ENCODE measurements around the gene LTBP1.

The LTBP1 gene

GRCh38 chr2:33121925-33122324, 175.2 kb downstream of the LTBP1 start:
- Histone ChIP-seq H3K4me2 (ENCODE audit: low read length) (no peak overlapping the region), H2BK12ac (ENCODE audit: low read length) (no peak overlapping the region), H3K18ac (ENCODE audit: low read length) (no peak overlapping the region), H2AFZ (ENCODE audit: insufficient read depth, low read length, poor library complexity) (no peak overlapping the region), H2BK5ac (ENCODE audit: low read depth, low read length, poor library complexity) (no peak overlapping the region), H4K12ac (ENCODE audit: low read depth, low read length) (no peak overlapping the region), H3K4me1 (ENCODE audit: control insufficient read depth in 1 of 2, insufficient read depth in 2 of 2, low read length in 2 of 2) (no peaks in the 10 kb centered on the region), H3K23ac (ENCODE audit: low read length) (no peak overlapping the region), H3K27me3 (ENCODE audit: insufficient read depth, low read length) (no peaks in the 10 kb centered on the region), H2BK120ac (ENCODE audit: insufficient read depth, low read length, poor library complexity) (no peak overlapping the region), H4K91ac (ENCODE audit: low read depth, low read length) (no peak overlapping the region), H3K9me3 (ENCODE audit: insufficient read depth, low read depth, low read length) (no peaks in the 10 kb centered on the region), H3K27ac (ENCODE audit: low read depth, low read length) (no peak overlapping the region), H4K8ac (ENCODE audit: low read depth, low read length) (no peak overlapping the region), H3K14ac (ENCODE audit: low read length) (no peak overlapping the region), H3K79me1 (ENCODE audit: low read length) (no peaks in the 10 kb centered on the region), H3K9ac (ENCODE audit: low read length) (no peak overlapping the region), H3K36me3 (ENCODE audit: control insufficient read depth in 1 of 2, insufficient read depth in 2 of 2, low read length in 2 of 2) (no peaks in the 10 kb centered on the region), H3K79me2 (ENCODE audit: control insufficient read depth, insufficient read depth, low read length, poor library complexity) (no peaks in the 10 kb centered on the region), H3K4ac (ENCODE audit: low read depth, low read length) (no peak overlapping the region), H3K4me3 (ENCODE audit: low read depth, low read length) (no peak overlapping the region), H2AK5ac (ENCODE audit: low read length) (no peak overlapping the region)
- DNase-seq = no peak
- no CpG with 5 or more reads among the region's 10 CpGs for WGBS (ENCODE audit: extremely low coverage, insufficient coverage, insufficient read length)

- Histone ChIP-seq H2AK5ac (ENCODE audit: low read length) (no peak overlapping the region), H3K23ac (ENCODE audit: low read length) (no peak overlapping the region), H3K79me2 (ENCODE audit: control insufficient read depth, insufficient read depth, low read length, poor library complexity) (no peaks in the 10 kb centered on the region), H3K27ac (ENCODE audit: low read depth, low read length) (no peak overlapping the region), H2AFZ (ENCODE audit: insufficient read depth, low read length, poor library complexity) (no peak overlapping the region), H3K9ac (ENCODE audit: low read length) (no peak overlapping the region), H2BK12ac (ENCODE audit: low read length) (no peak overlapping the region), H4K8ac (ENCODE audit: low read depth, low read length) (no peak overlapping the region), H3K9me3 (ENCODE audit: insufficient read depth, low read depth, low read length) (no peaks in the 10 kb centered on the region), H2BK120ac (ENCODE audit: insufficient read depth, low read length, poor library complexity) (no peak overlapping the region), H2BK5ac (ENCODE audit: low read depth, low read length, poor library complexity) (no peak overlapping the region), H3K27me3 (ENCODE audit: insufficient read depth, low read length) (no peaks in the 10 kb centered on the region), H3K14ac (ENCODE audit: low read length) (no peak overlapping the region), H4K12ac (ENCODE audit: low read depth, low read length) (no peak overlapping the region), H4K91ac (ENCODE audit: low read depth, low read length) (no peak overlapping the region), H3K79me1 (ENCODE audit: low read length) (no peaks in the 10 kb centered on the region), H3K4me2 (ENCODE audit: low read length) (no peak overlapping the region), H3K36me3 (ENCODE audit: control insufficient read depth in 1 of 2, insufficient read depth in 2 of 2, low read length in 2 of 2) (no peaks in the 10 kb centered on the region), H3K4me1 (ENCODE audit: control insufficient read depth in 1 of 2, insufficient read depth in 2 of 2, low read length in 2 of 2) (no peaks in the 10 kb centered on the region), H3K4me3 (ENCODE audit: low read depth, low read length) (no peak overlapping the region), H3K18ac (ENCODE audit: low read length) (no peak overlapping the region), H3K4ac (ENCODE audit: low read depth, low read length) (no peak overlapping the region)
- DNase-seq = peak in 1 of 2 donors; percentile 24
- no CpG with 5 or more reads among the region's 3 CpGs for WGBS (ENCODE audit: extremely low coverage, insufficient coverage, insufficient read length)
Observed at GRCh38 chr2:33122726-33123125, 176.0 kb downstream of the LTBP1 start.

- Histone ChIP-seq H3K23ac (ENCODE audit: low read length) (no peak overlapping the region), H3K4me3 (ENCODE audit: low read depth, low read length) (no peak overlapping the region), H2BK12ac (ENCODE audit: low read length) (no peak overlapping the region), H3K14ac (ENCODE audit: low read length) (no peak overlapping the region), H2AK5ac (ENCODE audit: low read length) (no peak overlapping the region), H3K18ac (ENCODE audit: low read length) (no peak overlapping the region), H3K4ac (ENCODE audit: low read depth, low read length) (no peak overlapping the region), H3K36me3 (ENCODE audit: control insufficient read depth in 1 of 2, insufficient read depth in 2 of 2, low read length in 2 of 2) (no peaks in the 10 kb centered on the region), H3K4me2 (ENCODE audit: low read length) (no peak overlapping the region), H3K27ac (ENCODE audit: low read depth, low read length) (no peak overlapping the region), H3K79me2 (ENCODE audit: control insufficient read depth, insufficient read depth, low read length, poor library complexity) (no peaks in the 10 kb centered on the region), H4K12ac (ENCODE audit: low read depth, low read length) (no peak overlapping the region), H2BK5ac (ENCODE audit: low read depth, low read length, poor library complexity) (no peak overlapping the region), H4K8ac (ENCODE audit: low read depth, low read length) (no peak overlapping the region), H2AFZ (ENCODE audit: insufficient read depth, low read length, poor library complexity) (no peak overlapping the region), H3K79me1 (ENCODE audit: low read length) (no peaks in the 10 kb centered on the region), H2BK120ac (ENCODE audit: insufficient read depth, low read length, poor library complexity) (no peak overlapping the region), H3K4me1 (ENCODE audit: control insufficient read depth in 1 of 2, insufficient read depth in 2 of 2, low read length in 2 of 2) (no peaks in the 10 kb centered on the region), H3K9ac (ENCODE audit: low read length) (no peak overlapping the region), H3K9me3 (ENCODE audit: insufficient read depth, low read depth, low read length) (no peaks in the 10 kb centered on the region), H4K91ac (ENCODE audit: low read depth, low read length) (no peak overlapping the region), H3K27me3 (ENCODE audit: insufficient read depth, low read length) (no peaks in the 10 kb centered on the region)
- peak; percentile 61 to 93 for DNase-seq
Observed at GRCh38 chr2:33123216-33123615, 176.5 kb downstream of the LTBP1 start.

- peaks cover 6 to 7% of the 10 kb centered on the region in 2 experiments for H3K4me1 ChIP-seq (ENCODE audit: control insufficient read depth in 1 of 2, insufficient read depth in 2 of 2, low read length in 2 of 2)
- H3K36me3 ChIP-seq (ENCODE audit: control insufficient read depth in 1 of 2, insufficient read depth in 2 of 2, low read length in 2 of 2) = no peaks in the 10 kb centered on the region
- H3K79me1 ChIP-seq (ENCODE audit: low read length) = peaks cover 7% of the 10 kb centered on the region
- no peak overlapping the region for H4K12ac ChIP-seq (ENCODE audit: low read depth, low read length)
- H3K9me3 ChIP-seq (ENCODE audit: insufficient read depth, low read depth, low read length) = no peaks in the 10 kb centered on the region
- no peak overlapping the region for H3K27ac ChIP-seq (ENCODE audit: low read depth, low read length)
- H3K18ac ChIP-seq (ENCODE audit: low read length) = no peak overlapping the region
- H3K4ac ChIP-seq (ENCODE audit: low read depth, low read length) = no peak overlapping the region
- no peak for DNase-seq
- no peak overlapping the region for H2BK12ac ChIP-seq (ENCODE audit: low read length)
- no peak overlapping the region for H2BK120ac ChIP-seq (ENCODE audit: insufficient read depth, low read length, poor library complexity)
- H4K91ac ChIP-seq (ENCODE audit: low read depth, low read length) = no peak overlapping the region
- no peaks in the 10 kb centered on the region for H3K27me3 ChIP-seq (ENCODE audit: insufficient read depth, low read length)
- no peak overlapping the region for H2AFZ ChIP-seq (ENCODE audit: insufficient read depth, low read length, poor library complexity)
- H3K23ac ChIP-seq (ENCODE audit: low read length) = no peak overlapping the region
- no peak overlapping the region for H2BK5ac ChIP-seq (ENCODE audit: low read depth, low read length, poor library complexity)
- no peak overlapping the region for H3K14ac ChIP-seq (ENCODE audit: low read length)
- H3K9ac ChIP-seq (ENCODE audit: low read length) = no peak overlapping the region
- no peak overlapping the region for H2AK5ac ChIP-seq (ENCODE audit: low read length)
- H3K4me2 ChIP-seq (ENCODE audit: low read length) = no peak overlapping the region
- no peak overlapping the region for H3K4me3 ChIP-seq (ENCODE audit: low read depth, low read length)
- no CpG with 5 or more reads among the region's 1 CpG for WGBS (ENCODE audit: extremely low coverage, insufficient coverage, insufficient read length)
- H4K8ac ChIP-seq (ENCODE audit: low read depth, low read length) = no peak overlapping the region
- H3K79me2 ChIP-seq (ENCODE audit: control insufficient read depth, insufficient read depth, low read length, poor library complexity) = no peaks in the 10 kb centered on the region
Observed at GRCh38 chr2:33126552-33126951, 179.8 kb downstream of the LTBP1 start.
